ENCODE data around the gene EFNA1. TPM values are rescaled to one million over a fixed set of nuclear protein-coding genes. Genes with fewer than 3 reads are reported as not detected.
"Not testable (repeated sequence)": the region's sequence is repeated elsewhere in the genome, so short reads cannot be mapped to it uniquely, and the experiment has no call there.

Gene EFNA1
- total and polyA plus RNA-seq, 11 donors = 22.8 to 103 (median 37.2) TPM

DNA sequence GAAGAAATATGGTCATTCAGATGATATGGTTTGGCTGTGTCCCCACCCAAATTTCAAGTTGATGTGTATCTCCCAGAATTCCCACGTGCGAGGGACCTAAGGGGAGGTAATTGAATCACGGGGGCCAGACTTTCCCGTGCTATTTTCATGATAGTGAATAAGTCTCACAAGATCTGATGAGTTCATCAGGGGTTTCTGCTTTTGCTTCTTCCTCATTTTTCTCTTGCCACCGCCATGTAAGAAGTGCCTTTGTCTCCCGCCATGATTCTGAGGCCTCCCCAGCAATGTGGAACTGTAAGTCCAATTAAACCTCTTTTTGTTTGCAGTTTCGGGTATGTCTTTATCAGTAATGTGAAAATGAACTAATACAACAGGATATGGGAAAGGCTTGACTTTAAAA lies 14.1 kb downstream of the EFNA1 start:
- peaks cover 0 to 15% (median 0%) of the 10 kb centered on the region in 9 donors for H3K36me3 ChIP-seq
- DNase-seq (no peak), ATAC-seq (no peak)
- TF ChIP-seq POLR2A (IDR thresholded peaks at IDR 0.05) (no peak), CTCF (IDR thresholded peaks at IDR 0.05) (no peak)
- no peaks in the 10 kb centered on the region for H3K27me3 ChIP-seq
- no peak overlapping the region for H3K4me3 ChIP-seq
- H3K4me1 ChIP-seq = peaks cover 2 to 33% (median 21%) of the 10 kb centered on the region in 12 donors
- 83 to 87% (median 86%) methylated on average over 7 of the region's 7 CpGs for WGBS, 4 donors
- H3K9me3 ChIP-seq = no peaks in the 10 kb centered on the region
- no peak overlapping the region for H3K27ac ChIP-seq
- intact Hi-C loops (cut with DNase I) = no loop called here

GRCh38 chr1:155145491-155145890 lies 17.8 kb downstream of the EFNA1 start:
- Histone ChIP-seq H3K4me1 (peaks cover 0 to 3% (median 0%) of the 10 kb centered on the region in 12 donors), H3K36me3 (no peaks in the 10 kb centered on the region), H3K9me3 (no peaks in the 10 kb centered on the region), H3K27ac (no peak overlapping the region), H3K27me3 (no peaks in the 10 kb centered on the region), H3K4me3 (no peak overlapping the region)
- DNase-seq (no peak), ATAC-seq (no peak)
- intact Hi-C loops (cut with DNase I) = no loop called here
- TF ChIP-seq CTCF (IDR thresholded peaks at IDR 0.05) (no peak), POLR2A (IDR thresholded peaks at IDR 0.05) (no peak)
- 83 to 88% (median 87%) methylated on average over 3 of the region's 3 CpGs for WGBS, 4 donors

GRCh38 chr1:155155996-155156643 lies 28.4 kb downstream of the EFNA1 start:
- DNase-seq; H3K9me3 ChIP-seq; H3K4me1 ChIP-seq; H3K36me3 ChIP-seq; intact Hi-C loops (cut with DNase I); H3K27ac ChIP-seq; H3K27me3 ChIP-seq; H3K4me3 ChIP-seq; ATAC-seq: not testable (repeated sequence)
- WGBS, 4 donors = 51 to 66% (median 61%) methylated on average over 3 of the region's 3 CpGs

- TF ChIP-seq POLR2A (IDR thresholded peaks at IDR 0.05) (no peak), CTCF (IDR thresholded peaks at IDR 0.05) (no peak)
- Histone ChIP-seq H3K9me3 (no peaks in the 10 kb centered on the region), H3K27me3 (no peaks in the 10 kb centered on the region), H3K4me3 (no peak overlapping the region), H3K4me1 (no peaks in the 10 kb centered on the region), H3K36me3 (no peaks in the 10 kb centered on the region), H3K27ac (no peak overlapping the region)
- DNase-seq (no peak), ATAC-seq (no peak)
- WGBS, 4 donors = 84 to 93% (median 90%) methylated on average over 1 of the region's 1 CpG
- intact Hi-C loops (cut with DNase I) = no loop called here
Observed at GRCh38 chr1:155158991-155159390, 31.3 kb downstream of the EFNA1 start.

DNA sequence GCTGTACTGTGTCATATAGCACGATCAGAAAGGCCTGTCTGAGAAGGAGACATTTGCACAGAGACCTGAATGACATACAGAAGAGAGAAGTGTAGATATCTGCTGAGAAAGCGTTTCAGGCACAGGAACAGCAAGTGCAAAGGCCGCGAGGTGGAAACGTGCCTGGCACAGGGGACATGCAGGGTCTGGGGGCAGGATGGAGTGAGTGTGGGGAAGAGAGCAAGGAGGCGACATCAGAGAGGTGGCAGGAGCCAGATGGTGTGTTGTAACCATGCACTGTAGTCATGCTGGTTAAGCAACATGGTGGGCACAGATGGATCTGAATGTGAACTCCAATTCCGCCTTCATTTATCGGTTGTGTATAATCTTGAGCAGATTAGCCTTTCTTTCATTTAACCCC lies 32.5 kb downstream of the EFNA1 start:
- no peak overlapping the region for H3K27ac ChIP-seq
- TF ChIP-seq CTCF (IDR thresholded peaks at IDR 0.05) = no peak
- no peak for TF ChIP-seq POLR2A (IDR thresholded peaks at IDR 0.05)
- no peak for ATAC-seq
- H3K27me3 ChIP-seq = no peaks in the 10 kb centered on the region
- no peaks in the 10 kb centered on the region for H3K36me3 ChIP-seq
- peaks cover 0 to 9% (median 0%) of the 10 kb centered on the region in 12 donors for H3K9me3 ChIP-seq
- no peak for DNase-seq
- intact Hi-C loops (cut with DNase I) = no loop called here
- WGBS, 4 donors = 78 to 83% (median 80%) methylated on average over 8 of the region's 8 CpGs
- peaks cover 0 to under 1% (median 0%) of the 10 kb centered on the region in 12 donors for H3K4me1 ChIP-seq
- no peak overlapping the region for H3K4me3 ChIP-seq

DNA sequence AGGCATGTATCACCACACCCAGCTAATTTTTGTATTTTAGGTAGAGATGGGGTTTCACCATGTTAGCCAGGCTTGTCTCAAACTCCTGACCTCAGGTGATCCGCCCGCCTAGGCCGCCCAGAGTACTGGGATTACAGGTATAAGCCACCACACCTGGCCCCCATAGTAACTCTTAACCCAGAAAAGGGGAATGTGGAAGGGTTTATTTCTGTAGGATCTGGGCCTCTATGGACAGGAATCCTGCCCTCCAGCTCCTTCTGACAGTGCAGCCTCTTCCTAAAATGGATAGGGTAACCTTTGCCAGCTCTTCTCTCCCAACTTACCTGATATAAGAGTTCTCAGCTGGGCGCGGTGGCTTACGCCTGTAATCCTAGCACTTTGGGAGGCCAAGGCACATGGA lies 35.0 kb downstream of the EFNA1 start:
- H3K9me3 ChIP-seq; H3K36me3 ChIP-seq; DNase-seq; ATAC-seq; H3K4me3 ChIP-seq; H3K27me3 ChIP-seq; H3K27ac ChIP-seq; intact Hi-C loops (cut with DNase I): not testable (repeated sequence)
- WGBS, 4 donors = 98 to 100% (median 99%) methylated on average over 6 of the region's 6 CpGs
- peaks cover 0 to 26% (median 21%) of the 10 kb centered on the region in 12 donors for H3K4me1 ChIP-seq

GRCh38 chr1:155163785-155164184 lies 36.1 kb downstream of the EFNA1 start:
- ATAC-seq; H3K27ac ChIP-seq; H3K4me3 ChIP-seq; intact Hi-C loops (cut with DNase I); H3K9me3 ChIP-seq; DNase-seq; H3K27me3 ChIP-seq; H3K36me3 ChIP-seq: not testable (repeated sequence)
- WGBS, 4 donors = 96 to 99% (median 98%) methylated on average over 4 of the region's 4 CpGs
- peaks cover 0 to 31% (median 25%) of the 10 kb centered on the region in 12 donors for H3K4me1 ChIP-seq

Data from heart left ventricle (tissue), 16 donors.